ENCODE data around the gene BMP15.

Gene BMP15

GRCh38 chrX:50910685-50911176 is at the start of gene BMP15:
Gene BMP15, plus strand, starts transcription at chrX:50910735. Its CDS starts 49 bp downstream, at chrX:50910784.
- no peak within 1 kb of the TSS for H3K4me3 ChIP-seq (replicated peaks in 1 of 2; ENCODE audit: low read depth in 2 of 2, low read length in 2 of 2)
- TF ChIP-seq CTCF (IDR thresholded peaks at IDR 0.05; ENCODE audit: low read depth, low read length), result no peak
- no peak for DNase-seq (ENCODE audit: low read depth in 2 of 2)

DNA sequence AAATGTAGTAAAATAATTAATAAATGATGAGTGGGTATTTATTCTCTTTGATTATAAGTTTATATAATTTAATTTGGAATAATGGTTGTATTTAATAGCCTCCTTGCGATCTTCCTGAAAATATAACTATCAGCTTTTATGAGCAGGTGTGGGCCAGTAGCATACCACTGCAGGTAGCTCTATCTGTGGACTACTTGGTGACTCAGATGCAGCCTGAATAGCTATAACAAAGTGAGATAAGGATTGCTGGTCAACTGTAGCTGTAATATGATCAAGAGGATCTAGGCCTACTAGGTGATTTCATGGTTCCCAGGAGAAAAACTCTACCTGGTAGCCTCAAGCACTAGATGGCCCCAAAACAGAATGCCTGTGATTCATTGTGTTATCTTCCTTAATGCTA is 47.1 kb upstream of the BMP15 start:
- DNase-seq (ENCODE audit: low read depth in 2 of 2), result no peak
- TF ChIP-seq CTCF (IDR thresholded peaks at IDR 0.05; ENCODE audit: low read depth, low read length), result no peak
- no peak overlapping the region for H3K4me3 ChIP-seq (replicated peaks in 1 of 2; ENCODE audit: low read depth in 2 of 2, low read length in 2 of 2)

DNA sequence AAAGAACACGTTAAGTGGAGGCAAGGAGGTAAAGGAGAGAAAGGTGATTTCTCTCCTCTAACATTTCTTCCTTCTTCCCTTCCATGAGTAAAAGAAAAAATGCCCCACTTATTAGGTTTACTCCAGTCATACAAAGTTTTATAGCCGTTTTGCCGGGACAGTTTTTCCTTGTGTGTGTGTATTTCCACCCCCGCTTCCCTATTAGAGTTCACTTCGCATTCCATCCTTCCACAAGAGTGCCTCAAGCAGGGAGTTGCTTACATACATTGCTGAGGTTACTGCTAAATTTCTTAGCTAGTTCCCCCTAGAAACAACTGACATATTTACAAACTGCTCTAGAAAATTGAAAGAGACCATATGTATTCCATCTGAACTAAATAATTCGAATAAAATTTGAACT is 45.2 kb upstream of the BMP15 start:
- H3K4me3 ChIP-seq (replicated peaks in 1 of 2; ENCODE audit: low read depth in 2 of 2, low read length in 2 of 2), result no peak overlapping the region
- DNase-seq (ENCODE audit: low read depth in 2 of 2), result no peak
- no peak for TF ChIP-seq CTCF (IDR thresholded peaks at IDR 0.05; ENCODE audit: low read depth, low read length)

DNA sequence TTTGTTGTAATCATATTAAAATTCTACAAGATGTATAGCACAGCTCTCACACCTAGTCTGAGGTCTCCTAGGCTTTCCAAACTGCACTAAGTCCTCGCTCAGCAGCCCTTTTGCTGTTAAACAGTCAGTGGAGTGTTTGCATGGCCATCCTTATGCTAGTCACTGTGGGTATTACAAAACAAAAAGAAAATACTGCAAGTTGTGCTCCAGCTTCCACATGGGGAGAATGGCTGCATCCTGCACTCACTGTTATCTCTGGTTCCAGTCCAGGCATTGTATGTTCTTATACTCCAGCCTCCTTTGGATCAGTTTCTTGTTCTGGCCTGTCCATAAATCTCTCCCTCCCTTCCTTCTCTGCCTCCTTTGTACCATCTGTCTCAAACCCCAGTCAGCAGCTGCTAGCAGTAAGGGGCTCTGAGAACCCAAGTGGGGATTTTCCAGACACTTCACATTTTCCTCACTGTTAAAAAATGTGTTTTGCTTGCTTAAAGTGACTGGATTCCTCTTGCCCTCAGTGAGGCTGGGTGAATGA is 38.5 kb upstream of the BMP15 start:
- peak in 1 of 2 donors; percentile 1 for DNase-seq (ENCODE audit: low read depth in 2 of 2)

DNA sequence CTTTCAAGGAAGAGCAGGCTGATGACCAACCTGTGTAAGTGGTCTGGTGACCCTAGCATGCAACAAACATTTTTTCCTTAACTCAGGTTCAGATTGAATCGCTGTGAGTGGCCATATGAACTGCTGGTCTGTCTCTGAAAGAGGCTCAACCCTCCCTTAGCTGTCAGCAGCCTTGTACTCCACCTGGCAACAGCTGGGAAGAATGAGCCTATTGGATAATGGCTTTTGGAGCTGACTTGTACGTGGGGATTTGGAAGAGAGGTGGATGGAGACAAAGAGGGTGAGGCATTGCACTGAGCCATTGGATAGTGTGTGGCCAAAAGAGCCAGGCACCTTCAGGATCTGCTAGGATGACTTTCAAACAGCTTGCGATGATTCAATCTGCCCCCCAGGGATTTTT is 35.7 kb upstream of the BMP15 start:
- no peak for TF ChIP-seq CTCF (IDR thresholded peaks at IDR 0.05; ENCODE audit: low read depth, low read length)
- no peak overlapping the region for H3K4me3 ChIP-seq (replicated peaks in 1 of 2; ENCODE audit: low read depth in 2 of 2, low read length in 2 of 2)
- DNase-seq (ENCODE audit: low read depth in 2 of 2), result no peak

More for the DNA sequence above, 38.5 kb upstream of the BMP15 start:
- TF ChIP-seq CTCF (IDR thresholded peaks at IDR 0.05; ENCODE audit: low read depth, low read length), result no peak
- H3K4me3 ChIP-seq (replicated peaks in 1 of 2; ENCODE audit: low read depth in 2 of 2, low read length in 2 of 2), result no peak overlapping the region

DNA sequence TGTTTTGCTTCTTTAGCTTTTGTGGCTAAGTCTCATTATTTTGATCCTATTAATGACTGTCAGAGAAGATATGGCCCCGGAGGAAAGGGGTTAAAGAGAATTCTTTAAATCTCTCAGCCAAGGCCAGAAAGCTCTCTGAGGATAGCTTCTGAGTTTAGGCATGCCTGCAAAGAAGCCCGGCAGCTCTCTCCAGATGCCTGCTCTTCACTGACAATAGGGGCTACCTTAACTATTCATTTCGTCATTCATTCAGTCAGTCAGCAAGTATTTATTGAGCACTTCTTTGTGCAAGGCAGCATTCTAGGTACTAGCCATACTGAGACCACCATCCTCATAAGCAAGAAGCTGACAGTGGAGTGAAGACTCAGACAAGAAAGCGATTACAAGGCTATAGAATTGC is 34.0 kb upstream of the BMP15 start:
- TF ChIP-seq CTCF (IDR thresholded peaks at IDR 0.05; ENCODE audit: low read depth, low read length), result no peak
- no peak overlapping the region for H3K4me3 ChIP-seq (replicated peaks in 1 of 2; ENCODE audit: low read depth in 2 of 2, low read length in 2 of 2)
- DNase-seq (ENCODE audit: low read depth in 2 of 2), result no peak

GRCh38 chrX:50877310-50877709 is 33.2 kb upstream of the BMP15 start:
- TF ChIP-seq CTCF (IDR thresholded peaks at IDR 0.05; ENCODE audit: low read depth, low read length), result no peak
- DNase-seq (ENCODE audit: low read depth in 2 of 2), result peak; percentile 31 to 68
- H3K4me3 ChIP-seq (replicated peaks in 1 of 2; ENCODE audit: low read depth in 2 of 2, low read length in 2 of 2), result no peak overlapping the region

Data from cardiac fibroblast (primary cell).